CD4-positive, alpha-beta T cell treated with Interleukin-4 for 4 hours (primary cell): Measurements from ENCODE around the gene GRIN2D.

ENCODE experiments used
- DNase-seq: peaks from one replicate; pipeline ENCODE4 v3.0.0-alpha.2; 2020

Gene GRIN2D

DNA sequence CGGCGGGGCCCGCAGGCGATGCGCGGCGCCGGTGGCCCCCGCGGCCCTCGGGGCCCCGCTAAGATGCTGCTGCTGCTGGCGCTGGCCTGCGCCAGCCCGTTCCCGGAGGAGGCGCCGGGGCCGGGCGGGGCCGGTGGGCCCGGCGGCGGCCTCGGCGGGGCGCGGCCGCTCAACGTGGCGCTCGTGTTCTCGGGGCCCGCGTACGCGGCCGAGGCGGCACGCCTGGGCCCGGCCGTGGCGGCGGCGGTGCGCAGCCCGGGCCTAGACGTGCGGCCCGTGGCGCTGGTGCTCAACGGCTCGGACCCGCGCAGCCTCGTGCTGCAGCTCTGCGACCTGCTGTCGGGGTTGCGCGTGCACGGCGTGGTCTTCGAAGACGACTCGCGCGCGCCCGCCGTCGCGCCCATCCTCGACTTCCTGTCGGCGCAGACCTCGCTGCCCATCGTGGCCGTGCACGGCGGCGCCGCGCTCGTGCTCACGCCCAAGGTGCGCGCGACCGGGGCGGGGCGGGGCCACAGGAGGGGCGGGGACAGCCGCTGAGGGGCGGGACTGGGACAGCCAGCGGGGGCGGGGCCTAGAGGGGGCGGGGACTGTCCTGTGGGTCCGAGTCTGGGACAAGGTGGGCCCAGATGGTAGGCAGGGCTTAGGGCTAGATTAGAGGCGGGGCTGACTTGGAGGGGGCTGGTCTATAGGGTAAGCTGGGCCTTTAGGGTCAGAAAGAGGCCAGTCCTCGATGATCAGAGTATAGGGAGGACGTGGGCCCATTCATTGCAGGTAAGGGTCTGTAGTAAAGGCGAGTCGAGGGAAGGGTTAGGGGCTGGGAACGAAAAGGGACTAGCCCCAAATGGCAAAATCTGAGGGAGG, 5.1 kb downstream of the GRIN2D start:
- peak; percentile 82 for DNase-seq

DNA sequence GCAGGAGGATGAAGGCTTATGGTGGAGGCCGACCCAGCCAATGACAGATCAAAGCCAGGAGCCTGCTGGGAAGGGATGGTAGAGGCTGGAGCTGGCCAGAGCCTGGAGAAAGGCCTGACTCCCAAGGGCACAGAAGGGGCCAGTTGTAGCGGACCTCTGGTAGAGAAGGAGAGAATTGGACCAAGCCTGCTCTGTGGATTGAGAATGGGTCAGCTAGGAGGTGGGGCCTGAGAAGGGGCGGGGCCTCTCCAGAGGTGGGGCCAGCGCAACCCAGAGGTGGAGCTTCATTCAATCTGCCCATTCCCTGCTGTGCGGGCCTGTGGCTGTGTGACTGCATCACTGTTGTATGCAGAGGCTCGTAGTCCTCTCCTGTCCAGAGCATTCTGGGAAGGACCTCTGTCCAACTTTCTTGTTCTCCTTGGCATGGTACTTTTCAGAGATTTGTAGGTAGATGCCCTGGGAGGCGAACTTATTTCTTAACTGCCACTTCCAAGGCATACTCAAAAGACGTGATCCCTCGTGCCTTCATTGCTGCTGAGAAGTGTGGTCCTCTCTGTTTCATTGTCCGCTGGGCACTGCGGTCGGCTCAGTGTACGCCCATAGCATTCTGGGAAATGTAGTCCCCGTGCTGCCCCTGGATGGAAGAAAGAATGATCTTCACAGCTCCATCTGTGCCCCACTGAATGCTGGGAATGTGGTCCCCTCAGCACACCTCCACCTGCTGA, 6.7 kb downstream of the GRIN2D start:
- DNase-seq = no peak

- DNase-seq = no peak
Observed at GRCh38 chr19:48401287-48401686, 7.8 kb downstream of the GRIN2D start.

DNA sequence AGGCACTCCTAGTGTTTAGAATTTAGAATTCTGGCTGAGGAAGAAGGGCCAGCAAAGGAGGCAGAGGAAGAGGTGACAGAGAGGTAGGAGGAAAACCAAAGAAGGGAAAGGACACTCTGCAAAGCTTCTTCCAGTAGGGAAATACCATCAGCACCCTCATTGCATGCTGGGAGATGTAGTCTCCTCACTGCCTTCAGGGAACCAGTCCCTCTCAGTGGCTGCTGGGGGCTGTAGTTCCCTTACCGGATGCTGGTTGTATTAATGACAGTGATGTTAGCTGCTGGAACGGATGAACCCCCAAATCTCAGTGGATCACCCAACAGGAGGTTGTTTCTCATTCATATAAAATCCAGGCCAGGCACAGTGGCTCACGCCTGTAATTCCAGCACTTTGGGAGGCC, 10.1 kb downstream of the GRIN2D start:
- DNase-seq = peak; percentile 64

DNA sequence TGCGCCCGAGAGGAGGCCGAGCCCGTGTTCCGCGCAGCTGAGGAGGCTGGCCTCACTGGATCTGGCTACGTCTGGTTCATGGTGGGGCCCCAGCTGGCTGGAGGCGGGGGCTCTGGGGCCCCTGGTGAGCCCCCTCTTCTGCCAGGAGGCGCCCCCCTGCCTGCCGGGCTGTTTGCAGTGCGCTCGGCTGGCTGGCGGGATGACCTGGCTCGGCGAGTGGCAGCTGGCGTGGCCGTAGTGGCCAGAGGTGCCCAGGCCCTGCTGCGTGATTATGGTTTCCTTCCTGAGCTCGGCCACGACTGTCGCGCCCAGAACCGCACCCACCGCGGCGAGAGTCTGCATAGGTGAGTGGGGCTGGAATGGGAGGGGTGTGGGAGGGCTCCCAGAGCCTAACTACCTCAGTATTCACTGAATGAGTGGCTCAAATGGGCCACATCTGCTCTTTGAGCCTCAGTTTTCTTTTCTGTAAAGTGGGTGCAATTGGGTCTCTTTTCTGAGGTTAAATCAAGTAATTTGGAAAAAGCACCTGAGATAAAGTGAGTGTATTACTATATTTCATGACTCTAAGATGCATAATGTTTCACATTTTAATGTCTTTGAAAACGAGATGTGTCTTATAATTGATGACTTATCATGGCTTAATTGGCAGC, 11.7 kb downstream of the GRIN2D start:
- no peak for DNase-seq

DNA sequence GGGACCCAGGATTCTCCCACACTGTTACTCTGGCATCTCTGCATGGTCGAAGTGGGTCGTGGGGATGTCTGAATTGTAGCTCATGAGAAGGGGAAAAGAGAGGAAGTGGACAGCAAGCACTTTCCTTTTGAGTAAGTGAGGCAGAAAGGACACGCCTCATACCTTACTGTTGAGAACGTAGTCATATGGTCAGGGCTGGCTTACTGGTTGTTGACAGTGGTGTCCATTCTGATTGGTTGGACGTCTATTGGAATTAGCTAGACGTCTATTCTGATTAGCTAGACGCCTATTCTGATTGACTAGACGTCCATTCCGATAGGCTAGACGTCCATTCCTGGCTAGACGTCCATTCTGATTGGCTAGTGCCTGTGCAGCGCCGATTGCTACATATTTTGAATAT, 12.4 kb downstream of the GRIN2D start:
- no peak for DNase-seq

DNA sequence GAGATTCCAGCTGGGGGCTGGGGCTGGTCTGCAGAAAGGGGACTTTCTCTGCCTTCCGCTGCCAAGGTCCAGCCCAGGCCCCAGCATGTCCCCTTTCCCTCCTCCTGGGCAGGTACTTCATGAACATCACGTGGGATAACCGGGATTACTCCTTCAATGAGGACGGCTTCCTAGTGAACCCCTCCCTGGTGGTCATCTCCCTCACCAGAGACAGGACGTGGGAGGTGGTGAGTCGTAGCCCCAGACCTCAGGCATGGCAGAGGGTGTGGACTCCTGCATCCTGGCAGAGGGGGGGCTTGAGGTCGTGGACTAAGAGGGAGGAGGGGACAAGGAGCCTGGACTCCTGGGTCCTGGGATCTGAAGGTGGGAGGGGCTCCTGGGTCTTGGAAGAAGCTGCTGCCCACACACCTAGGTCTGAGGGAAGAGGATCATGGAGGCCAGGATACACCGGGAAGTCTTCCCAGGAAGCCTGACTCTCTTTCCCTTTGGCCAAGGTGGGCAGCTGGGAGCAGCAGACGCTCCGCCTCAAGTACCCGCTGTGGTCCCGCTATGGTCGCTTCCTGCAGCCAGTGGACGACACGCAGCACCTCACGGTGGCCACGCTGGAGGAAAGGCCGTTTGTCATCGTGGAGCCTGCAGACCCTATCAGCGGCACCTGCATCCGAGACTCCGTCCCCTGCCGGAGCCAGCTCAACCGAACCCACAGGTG, 20.6 kb downstream of the GRIN2D start:
- no peak for DNase-seq

- peak; percentile 63 for DNase-seq
Observed at GRCh38 chr19:48415395-48415794, 21.9 kb downstream of the GRIN2D start.

DNA sequence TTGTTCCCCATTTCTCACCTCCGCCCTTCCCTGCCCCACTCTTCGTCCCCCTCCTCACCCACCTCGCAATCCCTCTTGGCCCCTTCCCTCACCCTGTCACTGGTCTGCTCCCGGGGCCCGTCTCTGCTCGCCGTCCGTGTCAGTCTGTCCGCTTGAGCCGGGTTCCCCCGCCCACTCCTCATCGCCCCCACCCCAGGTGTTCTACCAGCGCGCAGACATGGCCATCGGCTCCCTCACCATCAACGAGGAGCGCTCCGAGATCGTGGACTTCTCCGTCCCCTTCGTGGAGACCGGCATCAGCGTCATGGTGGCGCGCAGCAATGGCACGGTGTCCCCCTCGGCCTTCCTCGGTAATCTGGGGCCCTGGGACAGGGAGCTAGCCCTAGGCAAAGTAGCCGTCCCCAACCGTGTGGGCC, 22.3 kb downstream of the GRIN2D start:
- no peak for DNase-seq

GRCh38 chr19:48417421-48417820, 24.0 kb downstream of the GRIN2D start:
- DNase-seq = no peak

DNA sequence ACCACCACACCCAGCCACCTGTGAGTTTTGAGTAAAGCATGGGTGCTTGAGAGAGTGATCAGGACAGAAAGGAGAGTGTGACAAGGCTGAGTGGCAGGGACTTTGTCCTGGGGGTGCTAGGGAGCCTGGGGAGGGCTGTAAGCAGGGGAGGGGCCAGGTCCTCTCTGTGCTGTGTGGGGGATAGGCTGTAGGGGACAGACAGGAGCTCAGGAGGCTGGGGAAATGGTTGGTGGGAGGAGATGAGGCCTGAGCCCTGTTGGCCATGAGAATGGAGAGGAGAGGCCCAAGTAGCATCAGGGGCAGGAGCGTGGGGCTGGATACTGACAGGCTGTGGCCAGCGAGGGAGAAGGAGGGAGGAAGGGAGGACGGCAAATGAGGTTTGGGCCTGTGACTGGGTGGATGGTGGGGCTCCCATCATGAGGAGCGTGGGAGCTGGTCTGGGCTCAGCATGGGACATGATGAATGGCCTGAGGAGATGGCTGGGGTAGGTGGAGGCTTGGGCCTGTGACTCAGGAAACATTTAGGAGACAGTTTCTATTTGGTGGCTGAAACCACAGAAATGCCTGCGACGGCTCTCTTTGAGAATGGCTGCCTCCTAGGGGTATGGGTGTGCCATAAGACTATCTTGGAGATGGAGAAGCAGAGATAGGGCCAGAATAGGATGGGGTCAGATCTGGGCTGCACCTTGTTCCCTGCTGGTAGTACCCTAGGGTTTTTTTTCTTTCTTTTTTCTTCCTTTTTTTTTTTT, 25.0 kb downstream of the GRIN2D start:
- DNase-seq = no peak

DNA sequence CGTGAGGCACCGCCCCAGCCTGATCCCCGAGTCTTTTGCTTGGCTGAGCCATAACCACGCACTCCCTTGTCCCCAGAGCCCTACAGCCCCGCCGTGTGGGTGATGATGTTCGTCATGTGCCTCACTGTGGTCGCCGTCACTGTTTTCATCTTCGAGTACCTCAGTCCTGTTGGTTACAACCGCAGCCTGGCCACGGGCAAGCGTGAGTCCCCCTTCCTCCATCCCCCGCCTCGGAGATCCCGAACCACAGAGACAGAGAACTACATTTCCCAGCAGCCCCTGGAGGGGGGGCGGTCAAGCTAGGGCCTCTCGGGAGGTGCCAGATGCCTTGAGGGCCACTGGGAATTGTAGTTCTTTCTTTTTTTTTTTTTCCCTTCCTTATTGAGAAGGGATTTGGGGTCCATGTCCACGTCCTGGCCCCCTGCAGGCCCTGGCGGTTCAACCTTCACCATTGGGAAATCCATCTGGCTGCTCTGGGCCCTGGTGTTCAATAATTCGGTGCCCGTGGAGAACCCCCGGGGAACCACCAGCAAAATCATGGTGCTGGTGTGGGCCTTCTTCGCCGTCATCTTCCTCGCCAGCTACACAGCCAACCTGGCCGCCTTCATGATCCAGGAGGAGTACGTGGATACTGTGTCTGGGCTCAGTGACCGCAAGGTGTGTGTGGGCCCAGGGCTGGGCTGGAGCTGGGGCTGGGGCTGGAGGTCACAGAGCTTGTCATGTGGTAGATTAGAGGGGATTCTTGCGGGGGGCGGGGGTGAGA, 25.9 kb downstream of the GRIN2D start:
- peak; percentile 69 for DNase-seq

- no peak for DNase-seq
Observed at GRCh38 chr19:48421548-48421947, 28.1 kb downstream of the GRIN2D start.

- DNase-seq = no peak
Observed at GRCh38 chr19:48424694-48425219, 31.3 kb downstream of the GRIN2D start.

- DNase-seq = no peak
Observed at GRCh38 chr19:48428670-48429069, 35.2 kb downstream of the GRIN2D start.

DNA sequence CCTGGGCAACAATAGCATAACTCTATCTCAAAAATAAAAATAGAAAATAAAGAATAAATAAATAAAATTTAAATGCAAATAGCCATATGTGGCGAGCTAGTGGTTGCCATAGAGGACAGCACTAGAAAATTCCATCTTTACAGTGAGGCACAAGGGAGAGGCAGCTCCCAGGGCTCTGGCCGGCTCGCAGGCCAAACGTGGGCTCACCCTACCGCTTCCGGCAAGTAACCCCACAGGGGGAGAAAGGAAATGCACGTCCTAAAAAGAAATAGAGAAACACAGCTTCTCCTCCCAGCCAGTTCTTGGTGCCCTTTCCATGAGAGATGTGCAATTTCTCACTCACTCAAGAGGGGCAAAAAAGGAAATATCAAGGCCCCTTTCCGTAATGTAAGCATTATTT, 39.9 kb downstream of the GRIN2D start:
- DNase-seq = no peak

DNA sequence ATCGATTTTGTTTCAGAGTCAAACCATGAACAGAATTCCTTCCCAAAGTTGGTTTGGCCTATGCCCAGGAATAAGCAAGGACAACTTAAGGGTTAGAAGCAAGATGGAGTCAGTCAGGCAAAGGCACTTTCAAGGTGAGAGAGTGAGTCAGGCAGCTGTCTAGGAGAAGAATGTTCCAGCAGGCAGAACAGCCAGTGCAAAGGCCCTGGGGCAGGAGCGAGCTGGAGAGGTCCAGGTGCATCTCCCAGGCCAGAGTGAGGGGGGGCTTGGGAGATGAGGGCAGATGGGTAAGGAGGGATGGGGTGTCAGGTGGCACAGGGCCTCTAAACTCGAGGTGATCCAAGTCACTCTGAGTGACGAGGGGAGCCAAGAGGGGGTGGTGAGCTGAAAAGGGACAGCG, 43.1 kb downstream of the GRIN2D start:
- no peak for DNase-seq

DNA sequence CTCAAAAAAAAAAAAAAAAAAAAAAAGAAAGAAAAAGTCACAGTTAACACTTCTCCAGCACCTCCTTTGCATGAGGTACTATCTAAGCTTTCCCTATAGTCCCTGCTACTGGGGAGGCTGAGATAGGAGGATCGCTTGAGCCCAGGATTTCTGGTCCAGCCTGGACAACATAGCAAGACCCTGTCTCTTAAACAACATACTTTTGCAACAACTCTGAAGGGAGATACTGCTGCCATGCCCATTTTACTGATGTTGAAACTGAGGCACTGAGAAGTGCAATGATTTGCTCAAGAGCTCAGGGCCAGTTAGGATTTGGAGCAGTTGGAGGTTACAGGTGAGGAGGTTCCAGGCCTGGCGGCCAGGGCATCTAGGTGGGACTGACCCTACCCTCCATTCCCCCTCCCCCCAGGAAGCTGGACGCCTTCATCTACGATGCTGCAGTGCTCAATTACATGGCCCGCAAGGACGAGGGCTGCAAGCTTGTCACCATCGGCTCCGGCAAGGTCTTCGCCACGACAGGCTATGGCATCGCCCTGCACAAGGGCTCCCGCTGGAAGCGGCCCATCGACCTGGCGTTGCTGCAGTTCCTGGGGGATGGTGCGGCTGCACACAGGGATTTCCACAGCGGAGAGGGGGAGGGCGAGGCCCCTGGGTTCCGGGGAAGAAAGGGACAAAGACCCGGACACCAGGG, 48.0 kb downstream of the GRIN2D start:
- no peak for DNase-seq

DNA sequence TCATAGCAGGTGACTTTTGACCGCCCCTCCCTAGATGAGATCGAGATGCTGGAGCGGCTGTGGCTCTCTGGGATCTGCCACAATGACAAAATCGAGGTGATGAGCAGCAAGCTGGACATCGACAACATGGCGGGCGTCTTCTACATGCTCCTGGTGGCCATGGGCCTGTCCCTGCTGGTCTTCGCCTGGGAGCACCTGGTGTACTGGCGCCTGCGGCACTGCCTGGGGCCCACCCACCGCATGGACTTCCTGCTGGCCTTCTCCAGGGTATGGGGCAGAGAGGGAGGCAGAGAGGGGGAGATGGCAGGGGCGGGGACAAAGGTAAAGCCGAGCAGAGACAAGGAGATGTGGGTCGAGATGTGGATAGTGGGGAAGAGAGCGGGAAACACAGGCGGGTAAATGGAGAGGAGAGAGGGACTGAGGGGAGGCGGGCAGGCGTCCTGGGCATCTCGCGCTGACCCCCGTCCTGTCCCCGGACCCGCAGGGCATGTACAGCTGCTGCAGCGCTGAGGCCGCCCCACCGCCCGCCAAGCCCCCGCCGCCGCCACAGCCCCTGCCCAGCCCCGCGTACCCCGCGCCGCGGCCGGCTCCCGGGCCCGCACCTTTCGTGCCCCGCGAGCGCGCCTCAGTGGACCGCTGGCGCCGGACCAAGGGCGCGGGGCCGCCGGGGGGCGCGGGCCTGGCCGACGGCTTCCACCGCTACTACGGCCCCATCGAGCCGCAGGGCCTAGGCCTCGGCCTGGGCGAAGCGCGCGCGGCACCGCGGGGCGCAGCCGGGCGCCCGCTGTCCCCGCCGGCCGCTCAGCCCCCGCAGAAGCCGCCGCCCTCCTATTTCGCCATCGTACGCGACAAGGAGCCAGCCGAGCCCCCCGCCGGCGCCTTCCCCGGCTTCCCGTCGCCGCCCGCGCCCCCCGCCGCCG, 48.9 kb downstream of the GRIN2D start:
- no peak for DNase-seq

DNA sequence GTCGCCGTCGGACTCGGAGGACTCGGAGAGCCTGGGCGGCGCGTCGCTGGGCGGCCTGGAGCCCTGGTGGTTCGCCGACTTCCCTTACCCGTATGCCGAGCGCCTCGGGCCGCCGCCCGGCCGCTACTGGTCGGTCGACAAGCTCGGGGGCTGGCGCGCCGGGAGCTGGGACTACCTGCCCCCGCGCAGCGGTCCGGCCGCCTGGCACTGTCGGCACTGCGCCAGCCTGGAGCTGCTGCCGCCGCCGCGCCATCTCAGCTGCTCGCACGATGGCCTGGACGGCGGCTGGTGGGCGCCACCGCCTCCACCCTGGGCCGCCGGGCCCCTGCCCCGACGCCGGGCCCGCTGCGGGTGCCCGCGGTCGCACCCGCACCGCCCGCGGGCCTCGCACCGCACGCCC, 49.8 kb downstream of the GRIN2D start:
- no peak for DNase-seq
